GM12878 (cell line): ENCODE results near the gene RMND1. TPM values are rescaled to one million over a fixed set of nuclear protein-coding genes. Genes with fewer than 3 reads are reported as not detected.

Experiments used
- ATAC-seq: fragments of 200-7000 bp; cut with Tn5 transposase; 3 replicates; pipeline ENCODE4 v1.9.1; 2020; ENCODE audit warnings: mild to moderate bottlenecking, moderate library complexity
- BruUV-seq: library from RNA; stranded (reverse); fragments of 400-500 nt; replicated peaks from 2 replicates; lab custom pipeline; 2021; lab: Mats Ljungman, UMichigan
- CTCF ChIA-PET: fragments of 300-600 bp; sonication (Branson Sonifier 250); formaldehyde crosslinking; extraction: SDS; loops from one replicate; lab custom pipeline; 2021; ENCODE audit warnings: inconsistent platforms; lab: Yijun Ruan, JAX
- POLR2A ChIA-PET: fragments of 350-600 bp; formaldehyde crosslinking; extraction: SDS; loops from one replicate; lab custom pipeline; 2021; ENCODE audit warnings: inconsistent platforms; lab: Charles Lee
- RAD21 ChIA-PET: fragments of 300-600 bp; sonication (Branson Sonifier 250); formaldehyde crosslinking; loops from one replicate; lab custom pipeline; 2023; ENCODE audit warnings: antibody characterized with exemption; ENCODE audit not compliant: unreplicated experiment; lab: Charles Lee
- SMC1A ChIA-PET: fragments of 300-600 bp; sonication (Branson Sonifier 250); formaldehyde crosslinking; loops from one replicate; lab custom pipeline; 2023; ENCODE audit not compliant: unreplicated experiment, uncharacterized antibody; lab: Charles Lee
- DNase-seq: peaks from one replicate; pipeline ENCODE4 v3.0.0-alpha.2; 2011; ENCODE audit warnings: low read depth, low spot score
- FAIRE-seq: peaks from 3 replicates; lab custom pipeline; 2011; peaks lifted over from hg19 to GRCh38; lab: Jason Lieb, UNC
- H2AFZ ChIP-seq: 2 replicates; pipeline ENCODE4 v1.6.0; 2011; ENCODE audit warnings: low read depth, low read length, control low read depth; ENCODE audit not compliant: control insufficient read depth
- H3K27ac ChIP-seq: 2 replicates; pipeline ENCODE4 v1.5.1; 2011; ENCODE audit warnings: control low read depth; ENCODE audit not compliant: control insufficient read depth, insufficient read depth
- H3K27me3 ChIP-seq, 2 experiments: replicated peaks in 1 of 2; 2 replicates each; pipeline versions ENCODE4 v1.6.0 to v1.6.1; 2011; ENCODE audit warnings: low read length in 1 of 2; ENCODE audit not compliant: control insufficient read depth in 2 of 2, insufficient read depth in 2 of 2
- H3K36me3 ChIP-seq, 2 experiments: 2 replicates each; pipeline ENCODE4 v1.5.1; 2011; ENCODE audit warnings: low read length in 1 of 2; ENCODE audit not compliant: control insufficient read depth in 2 of 2, insufficient read depth in 2 of 2
- H3K4me1 ChIP-seq: 2 replicates; pipeline ENCODE4 v1.6.1; 2011; ENCODE audit warnings: mild to moderate bottlenecking, low read length, moderate library complexity, mixed read lengths; ENCODE audit not compliant: control insufficient read depth, insufficient read depth
- H3K4me2 ChIP-seq: 2 replicates; pipeline ENCODE4 v1.6.0; 2011; ENCODE audit warnings: control low read depth; ENCODE audit not compliant: control insufficient read depth, insufficient read depth
- H3K4me3 ChIP-seq: fragments of 200-600 bp; sonication (generic); 2 replicates; pipeline ENCODE4 v1.5.1; 2016
- H3K79me2 ChIP-seq: 2 replicates; pipeline ENCODE4 v1.6.0; 2011; ENCODE audit warnings: low read length; ENCODE audit not compliant: control insufficient read depth, insufficient read depth
- H3K9ac ChIP-seq: 2 replicates; pipeline ENCODE4 v1.8.0; 2011; ENCODE audit warnings: low read length, control low read depth, mixed read lengths; ENCODE audit not compliant: control insufficient read depth, insufficient read depth
- H3K9me3 ChIP-seq: replicated peaks from 3 replicates; pipeline ENCODE4 v1.5.1; 2011; ENCODE audit warnings: mild to moderate bottlenecking, low read length; ENCODE audit not compliant: control insufficient read depth, insufficient read depth
- H4K20me1 ChIP-seq: 2 replicates; pipeline ENCODE4 v1.6.0; 2011; ENCODE audit not compliant: control insufficient read depth, insufficient read depth
- EED ChIP-seq: sonication (generic); IDR thresholded peaks from 2 replicates; pipeline ENCODE4 v1.6.1; 2016; ENCODE audit warnings: antibody characterized with exemption, low read depth
- FOXM1 ChIP-seq: IDR thresholded peaks from 2 replicates; pipeline ENCODE4 v1.6.1; 2012; ENCODE audit warnings: low read depth, mild to moderate bottlenecking, inconsistent platforms, low read length, moderate library complexity
- IKZF2 ChIP-seq, 2 experiments: fragments of 450-650 bp; IDR thresholded peaks; 2 replicates each; pipeline ENCODE4 v1.6.1; 2017; ENCODE audit warnings: mild to moderate bottlenecking in 2 of 2, moderate library complexity in 2 of 2
- MXI1 ChIP-seq: fragments of 150-350 bp; IDR thresholded peaks from 2 replicates; pipeline ENCODE4 v1.6.1; 2011; ENCODE audit warnings: low read depth, mild to moderate bottlenecking, inconsistent platforms, low read length, improper control_type of control experiment
- NFXL1 ChIP-seq: fragments of 450-650 bp; IDR thresholded peaks from 2 replicates; pipeline ENCODE4 v1.6.1; 2017; ENCODE audit warnings: antibody characterized with exemption, mild to moderate bottlenecking, borderline replicate concordance
- NFYA ChIP-seq: IDR thresholded peaks from 2 replicates; pipeline ENCODE4 v1.6.1; 2011; ENCODE audit warnings: low read depth, mild to moderate bottlenecking, low read length, improper control_type of control experiment, borderline replicate concordance
- PML ChIP-seq: IDR thresholded peaks from 2 replicates; pipeline ENCODE4 v1.6.1; 2012; ENCODE audit warnings: low read length, inconsistent platforms
- RELA ChIP-seq: fragments of 450-650 bp; IDR thresholded peaks from 2 replicates; pipeline ENCODE4 v1.8.0; 2014; ENCODE audit warnings: borderline replicate concordance; ENCODE audit not compliant: partially characterized antibody
- TCF7 ChIP-seq: IDR thresholded peaks from 2 replicates; pipeline ENCODE4 v1.6.1; 2014; ENCODE audit warnings: antibody characterized with exemption, borderline replicate concordance
- WGBS: methylation state at CpG from one replicate; pipeline ENCODE4 v1.1.6; 2016; ENCODE audit warnings: low lambda C conversion rate; ENCODE audit not compliant: insufficient replicate concordance, insufficient coverage; ENCODE audit errors: missing lambda C conversion rate; 5-methylcytosine and 5-hydroxymethylcytosine counted together
- in situ Hi-C: fragments of 300-500 bp; cut with MboI; formaldehyde crosslinking; loops from 9 replicates; pipeline ENCODE4 v1.14.3; 2018; ENCODE audit warnings: mixed read lengths
- intact Hi-C: fragments of 100-400 bp; cut with micrococcal nuclease; formaldehyde crosslinking; loops from one replicate; pipeline ENCODE4 v1.14.2; 2022; ENCODE audit not compliant: unreplicated experiment
- polyA plus RNA-seq, 11 experiments: library from polyadenylated mRNA; depleted of rRNA in 4 of 11; unstranded in 6 of 11; stranded (reverse) in 5 of 11; fragments of >200 nt; fragmentation: Nextera tagmentation in 4 of 11; fragmentation: Illumina TruSeq in 1 of 11; extraction: Ambion mirVana in 4 of 11; extraction: Trizol in 1 of 11; gene quantifications; 1 replicate in 1 of 11; 2 replicates in 10 of 11; pipeline versions ENCODE4 v1.2.1 to v1.2.3, GENCODE V29; 2011 to 2016; ENCODE audit warnings: inconsistent platforms in 2 of 11, missing spikeins in 2 of 11, low read depth in 1 of 11
- total RNA-seq, 4 experiments: library from RNA; depleted of rRNA in 3 of 4; stranded (reverse); fragments of >200 nt in 3 of 4; fragmentation: Illumina TruSeq in 1 of 4; extraction: Trizol in 1 of 4; gene quantifications; 2 replicates each; pipeline versions ENCODE4 v1.2.1 to v1.2.3, GENCODE V29; 2013 to 2021
- TF ChIP-seq, protein P1 (sequence below): fragments of 450-650 bp; formaldehyde crosslinking; IDR thresholded peaks from 2 replicates; pipeline ENCODE4 v1.4.0; 2020; ENCODE audit warnings: mild to moderate bottlenecking, moderate library complexity
- TF ChIP-seq, protein P2 (sequence below): IDR thresholded peaks from 2 replicates; pipeline ENCODE4 v1.6.1; 2011; ENCODE audit warnings: borderline replicate concordance, low read depth, mild to moderate bottlenecking, moderate library complexity, low read length; ENCODE audit not compliant: insufficient read depth, poor library complexity, severe bottlenecking
- TF ChIP-seq, protein P3 (sequence below): fragments of 450-650 bp; formaldehyde crosslinking; IDR thresholded peaks from 2 replicates; pipeline ENCODE4 v1.5.0; 2022; ENCODE audit warnings: mild to moderate bottlenecking, missing genetic modification characterization
- TF ChIP-seq, protein P4 (sequence below): IDR thresholded peaks from 2 replicates; pipeline ENCODE4 v1.6.1; 2011; ENCODE audit warnings: mild to moderate bottlenecking, low read depth, low read length, moderate library complexity; ENCODE audit not compliant: insufficient replicate concordance

RMND1 gene
- total and polyA plus RNA-seq, 10 of the 15 experiments (the other 5 are each of a cell fraction or from before 2014, with no cell fraction given): 15.9 to 34.5 (median 21.4) TPM

DNA sequence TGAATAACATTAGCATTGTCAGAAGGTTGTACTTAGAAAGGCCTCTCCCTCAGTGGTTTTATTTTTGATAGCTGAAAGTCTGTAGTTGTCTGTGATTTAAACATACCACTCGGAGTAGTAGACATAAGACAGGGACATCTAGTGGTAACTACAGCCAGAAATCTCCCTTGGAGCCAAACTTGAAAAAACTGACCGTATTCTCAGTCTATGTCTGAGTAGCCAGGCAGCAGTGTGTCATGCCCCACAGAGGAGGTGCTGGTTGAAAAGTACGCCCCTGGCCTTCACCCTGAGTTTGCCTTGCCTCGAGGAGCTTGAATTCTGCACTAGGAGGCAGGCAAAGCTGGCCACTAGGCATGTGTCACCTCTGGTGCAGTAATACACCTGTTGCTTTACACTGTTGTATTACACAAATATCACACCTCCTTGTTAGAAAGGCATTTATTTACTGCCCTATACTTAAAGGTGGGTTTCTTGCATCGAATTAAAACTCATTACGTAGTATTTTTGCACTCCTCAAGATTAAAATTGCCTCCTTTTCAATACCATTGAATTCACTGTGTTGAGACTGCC, 81.3 kb downstream of the RMND1 start:
- Histone ChIP-seq H2AFZ (no peak overlapping the region), H4K20me1 (no peaks in the 10 kb centered on the region), H3K27me3 (no peaks in the 10 kb centered on the region), H3K27ac (no peak overlapping the region), H3K4me3 (no peak overlapping the region), H3K9me3 (no peaks in the 10 kb centered on the region; the same call in 2 of the 3 replicates), H3K36me3 (peaks cover 16 to 26% of the 10 kb centered on the region in 2 experiments), H3K79me2 (peaks cover 17% of the 10 kb centered on the region), H3K4me2 (no peak overlapping the region), H3K9ac (no peak overlapping the region), H3K4me1 (no peaks in the 10 kb centered on the region; the same call in 1 of the 2 replicates)
- no TSS peak for BruUV-seq
- RAD21 ChIA-PET: no interaction called here
- DNase-seq: no peak
- FAIRE-seq: no peak
- in situ Hi-C loops (no loop called here), intact Hi-C loops (no loop called here)
- WGBS: 98% methylated on average over 6 of the region's 6 CpGs
- TF ChIP-seq EED (no peak), NFYA (no peak), RELA (no peak), NFXL1 (no peak), MXI1 (no peak), IKZF2 (IDR thresholded peaks at IDR 0.05) (no peak), PML (no peak), FOXM1 (no peak), TCF7 (no peak)
- TF ChIP-seq, protein P1, sequence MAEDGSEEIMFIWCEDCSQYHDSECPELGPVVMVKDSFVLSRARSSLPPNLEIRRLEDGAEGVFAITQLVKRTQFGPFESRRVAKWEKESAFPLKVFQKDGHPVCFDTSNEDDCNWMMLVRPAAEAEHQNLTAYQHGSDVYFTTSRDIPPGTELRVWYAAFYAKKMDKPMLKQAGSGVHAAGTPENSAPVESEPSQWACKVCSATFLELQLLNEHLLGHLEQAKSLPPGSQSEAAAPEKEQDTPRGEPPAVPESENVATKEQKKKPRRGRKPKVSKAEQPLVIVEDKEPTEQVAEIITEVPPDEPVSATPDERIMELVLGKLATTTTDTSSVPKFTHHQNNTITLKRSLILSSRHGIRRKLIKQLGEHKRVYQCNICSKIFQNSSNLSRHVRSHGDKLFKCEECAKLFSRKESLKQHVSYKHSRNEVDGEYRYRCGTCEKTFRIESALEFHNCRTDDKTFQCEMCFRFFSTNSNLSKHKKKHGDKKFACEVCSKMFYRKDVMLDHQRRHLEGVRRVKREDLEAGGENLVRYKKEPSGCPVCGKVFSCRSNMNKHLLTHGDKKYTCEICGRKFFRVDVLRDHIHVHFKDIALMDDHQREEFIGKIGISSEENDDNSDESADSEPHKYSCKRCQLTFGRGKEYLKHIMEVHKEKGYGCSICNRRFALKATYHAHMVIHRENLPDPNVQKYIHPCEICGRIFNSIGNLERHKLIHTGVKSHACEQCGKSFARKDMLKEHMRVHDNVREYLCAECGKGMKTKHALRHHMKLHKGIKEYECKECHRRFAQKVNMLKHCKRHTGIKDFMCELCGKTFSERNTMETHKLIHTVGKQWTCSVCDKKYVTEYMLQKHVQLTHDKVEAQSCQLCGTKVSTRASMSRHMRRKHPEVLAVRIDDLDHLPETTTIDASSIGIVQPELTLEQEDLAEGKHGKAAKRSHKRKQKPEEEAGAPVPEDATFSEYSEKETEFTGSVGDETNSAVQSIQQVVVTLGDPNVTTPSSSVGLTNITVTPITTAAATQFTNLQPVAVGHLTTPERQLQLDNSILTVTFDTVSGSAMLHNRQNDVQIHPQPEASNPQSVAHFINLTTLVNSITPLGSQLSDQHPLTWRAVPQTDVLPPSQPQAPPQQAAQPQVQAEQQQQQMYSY: no peak
- TF ChIP-seq, protein P2, sequence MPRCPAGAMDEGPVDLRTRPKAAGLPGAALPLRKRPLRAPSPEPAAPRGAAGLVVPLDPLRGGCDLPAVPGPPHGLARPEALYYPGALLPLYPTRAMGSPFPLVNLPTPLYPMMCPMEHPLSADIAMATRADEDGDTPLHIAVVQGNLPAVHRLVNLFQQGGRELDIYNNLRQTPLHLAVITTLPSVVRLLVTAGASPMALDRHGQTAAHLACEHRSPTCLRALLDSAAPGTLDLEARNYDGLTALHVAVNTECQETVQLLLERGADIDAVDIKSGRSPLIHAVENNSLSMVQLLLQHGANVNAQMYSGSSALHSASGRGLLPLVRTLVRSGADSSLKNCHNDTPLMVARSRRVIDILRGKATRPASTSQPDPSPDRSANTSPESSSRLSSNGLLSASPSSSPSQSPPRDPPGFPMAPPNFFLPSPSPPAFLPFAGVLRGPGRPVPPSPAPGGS: no peak
- TF ChIP-seq, protein P3, sequence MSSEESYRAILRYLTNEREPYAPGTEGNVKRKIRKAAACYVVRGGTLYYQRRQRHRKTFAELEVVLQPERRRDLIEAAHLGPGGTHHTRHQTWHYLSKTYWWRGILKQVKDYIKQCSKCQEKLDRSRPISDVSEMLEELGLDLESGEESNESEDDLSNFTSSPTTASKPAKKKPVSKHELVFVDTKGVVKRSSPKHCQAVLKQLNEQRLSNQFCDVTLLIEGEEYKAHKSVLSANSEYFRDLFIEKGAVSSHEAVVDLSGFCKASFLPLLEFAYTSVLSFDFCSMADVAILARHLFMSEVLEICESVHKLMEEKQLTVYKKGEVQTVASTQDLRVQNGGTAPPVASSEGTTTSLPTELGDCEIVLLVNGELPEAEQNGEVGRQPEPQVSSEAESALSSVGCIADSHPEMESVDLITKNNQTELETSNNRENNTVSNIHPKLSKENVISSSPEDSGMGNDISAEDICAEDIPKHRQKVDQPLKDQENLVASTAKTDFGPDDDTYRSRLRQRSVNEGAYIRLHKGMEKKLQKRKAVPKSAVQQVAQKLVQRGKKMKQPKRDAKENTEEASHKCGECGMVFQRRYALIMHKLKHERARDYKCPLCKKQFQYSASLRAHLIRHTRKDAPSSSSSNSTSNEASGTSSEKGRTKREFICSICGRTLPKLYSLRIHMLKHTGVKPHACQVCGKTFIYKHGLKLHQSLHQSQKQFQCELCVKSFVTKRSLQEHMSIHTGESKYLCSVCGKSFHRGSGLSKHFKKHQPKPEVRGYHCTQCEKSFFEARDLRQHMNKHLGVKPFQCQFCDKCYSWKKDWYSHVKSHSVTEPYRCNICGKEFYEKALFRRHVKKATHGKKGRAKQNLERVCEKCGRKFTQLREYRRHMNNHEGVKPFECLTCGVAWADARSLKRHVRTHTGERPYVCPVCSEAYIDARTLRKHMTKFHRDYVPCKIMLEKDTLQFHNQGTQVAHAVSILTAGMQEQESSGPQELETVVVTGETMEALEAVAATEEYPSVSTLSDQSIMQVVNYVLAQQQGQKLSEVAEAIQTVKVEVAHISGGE (CRISPR knock-in tag): no peak
- TF ChIP-seq, protein P4, sequence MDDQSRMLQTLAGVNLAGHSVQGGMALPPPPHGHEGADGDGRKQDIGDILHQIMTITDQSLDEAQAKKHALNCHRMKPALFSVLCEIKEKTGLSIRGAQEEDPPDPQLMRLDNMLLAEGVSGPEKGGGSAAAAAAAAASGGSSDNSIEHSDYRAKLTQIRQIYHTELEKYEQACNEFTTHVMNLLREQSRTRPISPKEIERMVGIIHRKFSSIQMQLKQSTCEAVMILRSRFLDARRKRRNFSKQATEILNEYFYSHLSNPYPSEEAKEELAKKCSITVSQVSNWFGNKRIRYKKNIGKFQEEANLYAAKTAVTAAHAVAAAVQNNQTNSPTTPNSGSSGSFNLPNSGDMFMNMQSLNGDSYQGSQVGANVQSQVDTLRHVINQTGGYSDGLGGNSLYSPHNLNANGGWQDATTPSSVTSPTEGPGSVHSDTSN: no peak
- SMC1A ChIA-PET: no interaction called here
- POLR2A ChIA-PET: no interaction called here
- no peak for ATAC-seq
- CTCF ChIA-PET: interaction anchor here (0.9 to 2.7 kb wide), 3 partner anchors 13 to 490 kb away, joined by 3 to 10 read pairs (median 4); no protein-coding TSS in a partner anchor
